GOT3 (cell line): ENCODE measurements around the gene BICDL1.
A peak's percentile ranks its signal among the peaks of the same experiment; 100 is the strongest.
"Not testable (repeated sequence)": the region's sequence is repeated elsewhere in the genome, so short reads cannot be mapped to it uniquely, and the experiment has no call there.

ENCODE experiments used
- DNase-seq: peaks from one replicate; lab custom pipeline; 2025; ENCODE audit warnings: mixed read lengths; lab: John Stamatoyannopoulos, UW

The BICDL1 gene

GRCh38 chr12:119988472-119989360 is at the start of gene BICDL1:
Gene BICDL1, plus strand, starts transcription at chr12:119989236. Its CDS starts 633 bp downstream, at chr12:119989869.
- peak; percentile 18 for DNase-seq

- DNase-seq, result no peak
Observed at GRCh38 chr12:119940897-119941296, 48.1 kb upstream of the BICDL1 start.

GRCh38 chr12:119942386-119942785 is 46.6 kb upstream of the BICDL1 start:
- no peak for DNase-seq

- no peak for DNase-seq
Observed at GRCh38 chr12:119946213-119946612, 42.8 kb upstream of the BICDL1 start.

- DNase-seq, result no peak
Observed at GRCh38 chr12:119949145-119949544, 39.9 kb upstream of the BICDL1 start.

- no peak for DNase-seq
Observed at GRCh38 chr12:119949594-119949993, 39.4 kb upstream of the BICDL1 start.

GRCh38 chr12:119956047-119956446 is 33.0 kb upstream of the BICDL1 start:
- DNase-seq, result no peak

- DNase-seq, result no peak
Observed at GRCh38 chr12:119957135-119957534, 31.9 kb upstream of the BICDL1 start.

- no peak for DNase-seq
Observed at GRCh38 chr12:119959435-119959834, 29.6 kb upstream of the BICDL1 start.

- DNase-seq, result no peak
Observed at GRCh38 chr12:119964123-119964522, 24.9 kb upstream of the BICDL1 start.

GRCh38 chr12:119964929-119965328 is 24.1 kb upstream of the BICDL1 start:
- no peak for DNase-seq

- no peak for DNase-seq
Observed at GRCh38 chr12:119980242-119980641, 8.8 kb upstream of the BICDL1 start.

- DNase-seq, result not testable (repeated sequence)
Observed at GRCh38 chr12:119980702-119981101, 8.3 kb upstream of the BICDL1 start.

- DNase-seq, result no peak
Observed at GRCh38 chr12:119989361-119989730, 310 bp downstream of the BICDL1 start.

- DNase-seq, result peak; percentile 44
Observed at GRCh38 chr12:119989731-119990381, 820 bp downstream of the BICDL1 start.

- no peak for DNase-seq
Observed at GRCh38 chr12:119990382-119990874, 1.4 kb downstream of the BICDL1 start.

- no peak for DNase-seq
Observed at GRCh38 chr12:119992129-119992705, 3.2 kb downstream of the BICDL1 start.

GRCh38 chr12:119994892-119995658 is 6.0 kb downstream of the BICDL1 start:
- no peak for DNase-seq

GRCh38 chr12:119996417-119996816 is 7.4 kb downstream of the BICDL1 start:
- DNase-seq, result no peak

- DNase-seq, result no peak
Observed at GRCh38 chr12:119998471-119999245, 9.6 kb downstream of the BICDL1 start.

- DNase-seq, result no peak
Observed at GRCh38 chr12:120000556-120000955, 11.5 kb downstream of the BICDL1 start.
